ENCODE measurements around the gene KAZN. TPM values are rescaled to one million over a fixed set of nuclear protein-coding genes. Genes with fewer than 3 reads are reported as not detected.

The KAZN gene
- total RNA-seq, 6 experiments from 2014 or later = 13.1 to 22.3 (median 20.7) TPM

- TF ChIP-seq, protein P1, sequence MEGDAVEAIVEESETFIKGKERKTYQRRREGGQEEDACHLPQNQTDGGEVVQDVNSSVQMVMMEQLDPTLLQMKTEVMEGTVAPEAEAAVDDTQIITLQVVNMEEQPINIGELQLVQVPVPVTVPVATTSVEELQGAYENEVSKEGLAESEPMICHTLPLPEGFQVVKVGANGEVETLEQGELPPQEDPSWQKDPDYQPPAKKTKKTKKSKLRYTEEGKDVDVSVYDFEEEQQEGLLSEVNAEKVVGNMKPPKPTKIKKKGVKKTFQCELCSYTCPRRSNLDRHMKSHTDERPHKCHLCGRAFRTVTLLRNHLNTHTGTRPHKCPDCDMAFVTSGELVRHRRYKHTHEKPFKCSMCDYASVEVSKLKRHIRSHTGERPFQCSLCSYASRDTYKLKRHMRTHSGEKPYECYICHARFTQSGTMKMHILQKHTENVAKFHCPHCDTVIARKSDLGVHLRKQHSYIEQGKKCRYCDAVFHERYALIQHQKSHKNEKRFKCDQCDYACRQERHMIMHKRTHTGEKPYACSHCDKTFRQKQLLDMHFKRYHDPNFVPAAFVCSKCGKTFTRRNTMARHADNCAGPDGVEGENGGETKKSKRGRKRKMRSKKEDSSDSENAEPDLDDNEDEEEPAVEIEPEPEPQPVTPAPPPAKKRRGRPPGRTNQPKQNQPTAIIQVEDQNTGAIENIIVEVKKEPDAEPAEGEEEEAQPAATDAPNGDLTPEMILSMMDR (IDR thresholded peaks at IDR 0.05) = no peak
- Mint-ChIP-seq H3K4me1 (ENCODE audit: low read depth) (peaks cover 22% of the 10 kb centered on the region), H3K27ac (no peak overlapping the region), H3K9me3 (peaks cover 3% of the 10 kb centered on the region; the same call in 1 of the 2 replicates), H3K4me3 (no peak overlapping the region; the same call in 1 of the 2 replicates), H3K27me3 (ENCODE audit: insufficient read depth) (peaks cover 2% of the 10 kb centered on the region; the same call in 1 of the 2 replicates), H3K36me3 (ENCODE audit: low read depth) (no peaks in the 10 kb centered on the region; the same call in 1 of the 2 replicates)
- DNase-seq = no peak
Observed at GRCh38 chr1:14745789-14746188, 147.3 kb downstream of the KAZN start.

GRCh38 chr1:14746393-14746792, 147.9 kb downstream of the KAZN start:
- Mint-ChIP-seq H3K27ac (no peak overlapping the region), H3K4me1 (ENCODE audit: low read depth) (peaks cover 18% of the 10 kb centered on the region), H3K4me3 (no peak overlapping the region), H3K27me3 (ENCODE audit: insufficient read depth) (peaks cover 2% of the 10 kb centered on the region; the same call in 1 of the 2 replicates), H3K9me3 (peaks cover 3% of the 10 kb centered on the region; the same call in 1 of the 2 replicates), H3K36me3 (ENCODE audit: low read depth) (no peaks in the 10 kb centered on the region; the same call in 1 of the 2 replicates)
- TF ChIP-seq, protein P1 (IDR thresholded peaks at IDR 0.05) = no peak
- no peak for DNase-seq

DNA sequence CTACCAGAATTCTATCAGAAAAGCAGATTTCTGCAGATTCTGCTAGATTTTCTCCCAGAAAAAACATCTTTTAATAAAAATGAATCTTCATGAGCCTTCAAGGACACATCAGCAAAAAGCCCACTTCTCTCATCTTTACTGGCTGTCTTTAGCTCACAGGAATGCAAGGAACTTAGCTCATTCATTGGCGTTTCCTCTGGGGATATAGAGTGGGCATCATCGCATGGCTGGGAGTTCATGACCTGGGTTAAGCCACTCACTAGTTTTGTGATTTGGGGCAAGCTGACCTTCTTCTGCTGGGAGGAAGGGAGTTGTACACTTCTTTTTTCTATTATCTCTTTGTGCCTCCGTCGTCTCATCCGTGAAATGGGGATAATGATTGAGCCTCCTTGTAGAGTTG, 149.7 kb downstream of the KAZN start:
- Mint-ChIP-seq H3K4me3 (no peak overlapping the region), H3K27me3 (ENCODE audit: insufficient read depth) (peaks cover 2% of the 10 kb centered on the region; the same call in 1 of the 2 replicates), H3K9me3 (peaks cover 3% of the 10 kb centered on the region; the same call in 1 of the 2 replicates), H3K4me1 (ENCODE audit: low read depth) (peaks cover under 1% of the 10 kb centered on the region), H3K36me3 (ENCODE audit: low read depth) (no peaks in the 10 kb centered on the region), H3K27ac (no peak overlapping the region)
- TF ChIP-seq, protein P1 (IDR thresholded peaks at IDR 0.05) = no peak
- no peak for DNase-seq

DNA sequence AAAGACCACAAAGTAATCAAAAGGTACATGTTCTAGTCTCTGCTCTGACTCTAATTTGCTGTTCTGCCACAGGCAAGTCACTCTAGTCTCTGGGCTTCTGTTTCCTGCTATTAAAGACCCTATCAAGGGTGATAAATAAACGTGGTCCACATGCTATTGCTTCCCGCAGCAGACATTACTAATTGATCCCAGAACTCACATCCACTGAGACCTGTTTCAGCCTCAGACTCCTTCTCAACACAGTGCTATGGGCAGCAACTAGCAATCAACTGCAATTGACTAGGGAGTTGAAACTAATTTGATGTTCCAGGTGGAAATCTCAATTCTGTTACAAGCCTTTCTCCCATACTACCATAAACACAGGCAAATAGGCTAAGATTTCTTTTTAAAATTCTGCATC, 150.5 kb downstream of the KAZN start:
- no peak overlapping the region for H3K27ac Mint-ChIP-seq

GRCh38 chr1:14750490-14750889, 152.0 kb downstream of the KAZN start:
- no peak overlapping the region for H3K4me3 Mint-ChIP-seq
- H3K4me1 Mint-ChIP-seq (ENCODE audit: low read depth) = no peaks in the 10 kb centered on the region; the same call in 1 of the 2 replicates
- TF ChIP-seq, protein P1 (IDR thresholded peaks at IDR 0.05) = no peak
- no peak for DNase-seq
- H3K27me3 Mint-ChIP-seq (ENCODE audit: insufficient read depth) = peaks cover 3% of the 10 kb centered on the region
- H3K27ac Mint-ChIP-seq = no peak overlapping the region
- peaks cover 6% of the 10 kb centered on the region; the same call in 1 of the 2 replicates for H3K9me3 Mint-ChIP-seq
- no peaks in the 10 kb centered on the region for H3K36me3 Mint-ChIP-seq (ENCODE audit: low read depth)

More for the DNA sequence above, 150.5 kb downstream of the KAZN start:
- DNase-seq = no peak
- Mint-ChIP-seq H3K4me1 (ENCODE audit: low read depth) (no peaks in the 10 kb centered on the region; the same call in 1 of the 2 replicates), H3K9me3 (peaks cover 4% of the 10 kb centered on the region; the same call in 1 of the 2 replicates), H3K27me3 (ENCODE audit: insufficient read depth) (peaks cover 2% of the 10 kb centered on the region; the same call in 1 of the 2 replicates), H3K4me3 (no peak overlapping the region), H3K36me3 (ENCODE audit: low read depth) (no peaks in the 10 kb centered on the region)
- TF ChIP-seq, protein P1 (IDR thresholded peaks at IDR 0.05) = no peak

All from HFFc6 (cell line).